Measurements from ENCODE around the gene CDH24. TPM values are rescaled to one million over a fixed set of nuclear protein-coding genes. Genes with fewer than 3 reads are reported as not detected.

The CDH24 gene
- total RNA-seq, 1 donor from 2014 or later, result 7.8 TPM

GRCh38 chr14:23009939-23010726 lies 47.2 kb downstream of the CDH24 start, which contains the start of gene C14orf93:
TSS of gene C14orf93 (minus strand) at chr14:23010143. CDS start at chr14:22999023, 11,120 bp downstream.
- intact Hi-C loops (cut with DNase I), result no loop called here
- DNase-seq (peak; percentile 94), ATAC-seq (peak; percentile 74)
- H3K27me3 ChIP-seq, result no peaks in the 10 kb centered on the region
- no peaks in the 10 kb centered on the region for H3K36me3 ChIP-seq
- peak within 1 kb of the TSS; percentile 62 for H3K4me3 ChIP-seq
- H3K9me3 ChIP-seq, result no peaks in the 10 kb centered on the region
- peak within 1 kb of the TSS; percentile 82 for H3K27ac ChIP-seq
- peaks cover 19% of the 10 kb centered on the region for H3K4me1 ChIP-seq
- TF ChIP-seq CTCF (IDR thresholded peaks at IDR 0.05), result no peak

GRCh38 chr14:23009483-23009938 lies 47.8 kb downstream of the CDH24 start:
- ATAC-seq, result no peak
- no peak for TF ChIP-seq CTCF (IDR thresholded peaks at IDR 0.05)
- Histone ChIP-seq H3K27ac (peak overlapping the region; percentile 82), H3K36me3 (no peaks in the 10 kb centered on the region), H3K27me3 (no peaks in the 10 kb centered on the region), H3K4me1 (peaks cover 19% of the 10 kb centered on the region), H3K4me3 (peak overlapping the region; percentile 62), H3K9me3 (no peaks in the 10 kb centered on the region)
- intact Hi-C loops (cut with DNase I), result no loop called here
- DNase-seq, result no peak

GRCh38 chr14:23008831-23009230 lies 48.5 kb downstream of the CDH24 start:
- Histone ChIP-seq H3K27ac (peak overlapping the region; percentile 82), H3K27me3 (no peaks in the 10 kb centered on the region), H3K4me1 (peaks cover 19% of the 10 kb centered on the region), H3K36me3 (no peaks in the 10 kb centered on the region), H3K4me3 (no peak overlapping the region), H3K9me3 (no peaks in the 10 kb centered on the region)
- TF ChIP-seq CTCF (IDR thresholded peaks at IDR 0.05), result no peak
- ATAC-seq (no peak), DNase-seq (no peak)
- intact Hi-C loops (cut with DNase I), result no loop called here

GRCh38 chr14:23006544-23007419 lies 50.5 kb downstream of the CDH24 start:
- H3K27me3 ChIP-seq, result no peaks in the 10 kb centered on the region
- H3K36me3 ChIP-seq, result no peaks in the 10 kb centered on the region
- peak; percentile 97 for DNase-seq
- no peaks in the 10 kb centered on the region for H3K9me3 ChIP-seq
- peak overlapping the region; percentile 95 for H3K27ac ChIP-seq
- TF ChIP-seq CTCF (IDR thresholded peaks at IDR 0.05), result no peak
- intact Hi-C loops (cut with DNase I), result no loop called here
- H3K4me3 ChIP-seq, result peak overlapping the region; percentile 65
- H3K4me1 ChIP-seq, result peaks cover 19% of the 10 kb centered on the region
- peak; percentile 99 for ATAC-seq

GRCh38 chr14:23006188-23006534 lies 51.2 kb downstream of the CDH24 start:
- intact Hi-C loops (cut with DNase I), result no loop called here
- peak overlapping the region; percentile 65 for H3K4me3 ChIP-seq
- H3K27me3 ChIP-seq, result no peaks in the 10 kb centered on the region
- no peak for ATAC-seq
- DNase-seq, result no peak
- H3K27ac ChIP-seq, result peak overlapping the region; percentile 95
- no peaks in the 10 kb centered on the region for H3K9me3 ChIP-seq
- peaks cover 19% of the 10 kb centered on the region for H3K4me1 ChIP-seq
- no peaks in the 10 kb centered on the region for H3K36me3 ChIP-seq
- TF ChIP-seq CTCF (IDR thresholded peaks at IDR 0.05), result no peak

All from upper lobe of right lung (tissue), 1 donor.